K562 (cell line): ENCODE measurements around the gene KRTAP10-6. TPM values are rescaled to one million over a fixed set of nuclear protein-coding genes. Genes with fewer than 3 reads are reported as not detected.

Source experiments
- ATAC-seq: fragments of 200-7000 bp; cut with Tn5 transposase; 3 replicates; pipeline ENCODE4 v1.9.1; 2020; ENCODE audit warnings: moderate library complexity
- BruUV-seq: library from RNA; stranded (reverse); fragments of 400-500 nt; replicated peaks from 2 replicates; lab custom pipeline; 2021; lab: Mats Ljungman, UMichigan
- CTCF ChIA-PET: fragments of 300-600 bp; formaldehyde crosslinking; extraction: SDS; loops from one replicate; lab custom pipeline; 2021; ENCODE audit warnings: low intra/inter-chr PET ratio; lab: Yijun Ruan, JAX
- POLR2A ChIA-PET: fragments of 300-600, 350-650 bp; sonication (Branson Sonifier 250); formaldehyde crosslinking; extraction: SDS; loops from one replicate; lab custom pipeline; 2021; ENCODE audit warnings: antibody characterized with exemption, inconsistent platforms; lab: Yijun Ruan, JAX
- DNase-seq, 4 experiments: peaks; one replicate each; pipeline versions ENCODE4 v3.0.0 to v3.0.0-alpha.2; 2011 to 2018; ENCODE audit warnings: low spot score in 3 of 4, mixed read lengths in 3 of 4; ENCODE audit errors: extremely low read depth in 1 of 4
- FAIRE-seq: peaks from 2 replicates; lab custom pipeline; 2011; peaks lifted over from hg19 to GRCh38; lab: Jason Lieb, UNC
- H2AFZ ChIP-seq: 2 replicates; pipeline ENCODE4 v1.6.0; 2011; ENCODE audit warnings: low read depth, low read length, control low read depth, inconsistent platforms
- H3K27ac ChIP-seq: fragments of 200-600 bp; 3 replicates; pipeline ENCODE4 v1.8.0; 2011; ENCODE audit warnings: low read depth, mild to moderate bottlenecking, control low read depth, inconsistent platforms, low read length, moderate library complexity, mixed read lengths; ENCODE audit errors: extremely low read depth
- H3K27me3 ChIP-seq, 2 experiments: fragments of 300-600 bp in 1 of 2; 2 replicates in 1 of 2; 3 replicates in 1 of 2; pipeline versions ENCODE4 v1.6.0 to v1.8.0; 2011; ENCODE audit warnings: inconsistent platforms in 2 of 2, low read length in 2 of 2, mild to moderate bottlenecking in 1 of 2, mixed read lengths in 1 of 2, moderate library complexity in 1 of 2; ENCODE audit not compliant: control insufficient read depth in 2 of 2, insufficient read depth in 2 of 2
- H3K36me3 ChIP-seq: fragments of 300-600 bp; 3 replicates; pipeline ENCODE4 v1.8.0; 2011; ENCODE audit warnings: mild to moderate bottlenecking, low read length, inconsistent platforms; ENCODE audit not compliant: control insufficient read depth, insufficient read depth
- H3K4me1 ChIP-seq, 2 experiments: fragments of 200-600 bp in 1 of 2; replicated peaks in 1 of 2; 2 replicates in 1 of 2; 3 replicates in 1 of 2; pipeline versions ENCODE4 v1.5.1 to v1.8.0; 2011; ENCODE audit warnings: inconsistent platforms in 2 of 2, low read length in 2 of 2, mild to moderate bottlenecking in 1 of 2, mixed read lengths in 1 of 2, moderate library complexity in 1 of 2; ENCODE audit not compliant: control insufficient read depth in 2 of 2, insufficient read depth in 2 of 2
- H3K4me2 ChIP-seq: 2 replicates; pipeline ENCODE4 v1.6.1; 2011; ENCODE audit warnings: low read length, control low read depth, inconsistent platforms, mixed read lengths; ENCODE audit not compliant: insufficient read depth
- H3K4me3 ChIP-seq: fragments of 200-600 bp; sonication (generic), shearing (Covaris generic); 2 replicates; pipeline ENCODE4 v1.5.1; 2016; ENCODE audit warnings: control low read depth, inconsistent platforms
- H3K79me2 ChIP-seq: fragments of 200-600 bp; 3 replicates; pipeline ENCODE4 v1.8.0; 2011; ENCODE audit warnings: low read length, inconsistent platforms; ENCODE audit not compliant: control insufficient read depth, insufficient read depth
- H3K9ac ChIP-seq, 2 experiments: 2 replicates each; pipeline versions ENCODE4 v1.6.0 to v1.6.1; 2011; ENCODE audit warnings: low read depth in 2 of 2, low read length in 2 of 2, control low read depth in 1 of 2, inconsistent platforms in 1 of 2, mild to moderate bottlenecking in 1 of 2, mixed read lengths in 1 of 2; ENCODE audit not compliant: insufficient read depth in 1 of 2
- H3K9me1 ChIP-seq: one replicate; pipeline ENCODE4 v1.6.0; 2011; ENCODE audit warnings: inconsistent platforms, mild to moderate bottlenecking, low read length, moderate library complexity; ENCODE audit not compliant: control insufficient read depth, insufficient read depth
- H3K9me3 ChIP-seq: replicated peaks from 2 replicates; pipeline ENCODE4 v1.5.1; 2011; ENCODE audit warnings: low read depth, low read length, inconsistent platforms; ENCODE audit not compliant: control insufficient read depth, insufficient read depth
- H4K20me1 ChIP-seq: replicated peaks from 2 replicates; pipeline ENCODE4 v1.6.1; 2011; ENCODE audit warnings: low read length, inconsistent platforms, mixed read lengths; ENCODE audit not compliant: control insufficient read depth, insufficient read depth
- CLOCK ChIP-seq: fragments of 250-450 bp; sonication (Bioruptor Pico); IDR thresholded peaks from 2 replicates; pipeline ENCODE4 v1.4.0; 2020; ENCODE audit warnings: mild to moderate bottlenecking, moderate library complexity, borderline replicate concordance
- E2F1 ChIP-seq: sonication (generic); formaldehyde crosslinking; IDR thresholded peaks from 2 replicates; pipeline ENCODE4 v1.8.1; 2023; ENCODE audit warnings: mild to moderate bottlenecking, missing genetic modification reagents, moderate library complexity
- EHMT2 ChIP-seq: fragments of 450-650 bp; IDR thresholded peaks from 2 replicates; pipeline ENCODE4 v1.6.1; 2018; ENCODE audit warnings: antibody characterized with exemption
- ESRRB ChIP-seq: fragments of 250-450 bp; sonication (Bioruptor Pico); IDR thresholded peaks from 2 replicates; pipeline ENCODE4 v1.5.0; 2020; ENCODE audit warnings: mild to moderate bottlenecking, moderate library complexity, borderline replicate concordance
- FOXA1 ChIP-seq: fragments of 450-650 bp; IDR thresholded peaks from 2 replicates; pipeline ENCODE4 v1.6.1; 2016; ENCODE audit warnings: mild to moderate bottlenecking, borderline replicate concordance
- HLTF ChIP-seq: fragments of 450-650 bp; IDR thresholded peaks from 2 replicates; pipeline ENCODE4 v1.6.1; 2016
- L3MBTL2 ChIP-seq: fragments of 450-650 bp; IDR thresholded peaks from 2 replicates; pipeline ENCODE4 v1.6.1; 2016; ENCODE audit warnings: mild to moderate bottlenecking, moderate library complexity
- POLR2A ChIP-seq: fragments of 450-650 bp; conservative IDR thresholded peaks from 2 replicates; pipeline ENCODE4 v1.6.1; 2016
- TRIM24 ChIP-seq, 2 experiments: fragments of 450-650 bp; IDR thresholded peaks; 2 replicates each; pipeline ENCODE4 v1.6.1; 2016
- YBX1 ChIP-seq: fragments of 450-650 bp; IDR thresholded peaks from 2 replicates; pipeline ENCODE4 v1.7.1; 2016; ENCODE audit warnings: mild to moderate bottlenecking
- ZNF133 ChIP-seq: fragments of 250-450 bp; sonication (Bioruptor Pico); IDR thresholded peaks from 2 replicates; pipeline ENCODE4 v1.4.0; 2020; ENCODE audit warnings: mild to moderate bottlenecking
- ZNF316 ChIP-seq: fragments of 450-650 bp; IDR thresholded peaks from 2 replicates; pipeline ENCODE4 v1.6.1; 2016
- WGBS: fragments of 100-300 bp; shearing (Covaris generic); methylation state at CpG from one replicate; pipeline ENCODE4 v1.1.6; 2016; ENCODE audit warnings: low coverage, mixed read lengths; ENCODE audit not compliant: insufficient coverage; ENCODE audit errors: missing lambda C conversion rate; 5-methylcytosine and 5-hydroxymethylcytosine counted together
- in situ Hi-C: fragments of 300-500 bp; cut with MboI; formaldehyde crosslinking; loops from 4 replicates; pipeline ENCODE4 v1.15.0; 2018; ENCODE audit warnings: inconsistent platforms, mixed read lengths
- intact Hi-C: fragments of 100-400 bp; cut with micrococcal nuclease; formaldehyde crosslinking; loops from 2 replicates; pipeline ENCODE4 v1.14.2; 2022
- polyA plus RNA-seq, 8 experiments: library from polyadenylated mRNA; depleted of rRNA in 4 of 8; stranded (reverse) in 5 of 8; unstranded in 3 of 8; fragments of >200 nt; fragmentation: Nextera tagmentation in 2 of 8; fragmentation: Illumina TruSeq in 1 of 8; extraction: Ambion mirVana in 2 of 8; extraction: Trizol in 1 of 8; gene quantifications; 2 replicates each; pipeline versions ENCODE4 v1.2.1 to v1.2.3, GENCODE V29; 2011 to 2014; ENCODE audit warnings: inconsistent platforms in 1 of 8, missing spikeins in 1 of 8
- total RNA-seq, 7 experiments: library from RNA; depleted of rRNA in 6 of 7; stranded (reverse); fragments of >200 nt in 6 of 7; fragmentation: Illumina TruSeq in 2 of 7; extraction: Trizol in 2 of 7; gene quantifications; 2 replicates each; pipeline versions ENCODE4 v1.2.1 to v1.2.3, GENCODE V29; 2011 to 2021; ENCODE audit warnings: low replicate concordance in 1 of 7

Gene KRTAP10-6
- total and polyA plus RNA-seq, 9 of the 15 experiments (the other 6 are each of a cell fraction or from before 2014, with no cell fraction given): not detected

GRCh38 chr21:44617071-44617501, 24.8 kb upstream of the KRTAP10-6 start:
- BruUV-seq: no TSS peak
- no peak for FAIRE-seq

More at GRCh38 chr21:44617071-44617501, 24.8 kb upstream of the KRTAP10-6 start:
- in situ Hi-C loops: no loop called here
- H3K4me3 ChIP-seq: no peak overlapping the region
- H3K9me1 ChIP-seq: peaks cover 3% of the 10 kb centered on the region
- WGBS: 2% methylated on average over 8 of the region's 8 CpGs
- no peak for ATAC-seq
- H3K9ac ChIP-seq: no peak overlapping the region
- TF ChIP-seq CLOCK (CRISPR knock-in tag) (no peak), TRIM24 (IDR thresholded peaks at IDR 0.05) (no peak), ESRRB (CRISPR knock-in tag) (no peak), EHMT2 (no peak), FOXA1 (no peak), HLTF (no peak), ZNF133 (CRISPR knock-in tag) (no peak), POLR2A (no peak), L3MBTL2 (no peak), ZNF316 (no peak), E2F1 (CRISPR knock-in tag) (no peak), YBX1 (no peak)
- TF ChIP-seq, all 486 proteins: peak for 0
- CTCF ChIA-PET: no interaction called here
- H3K4me1 ChIP-seq: peaks cover 0 to 10% of the 10 kb centered on the region in 2 experiments; a peak in 2 of 5 replicates
- POLR2A ChIA-PET: no interaction called here
- no peaks in the 10 kb centered on the region for H3K36me3 ChIP-seq
- no peak overlapping the region for H2AFZ ChIP-seq
- H3K9me3 ChIP-seq: no peaks in the 10 kb centered on the region
- no peak overlapping the region for H3K4me2 ChIP-seq
- intact Hi-C loops: no loop called here
- H3K27ac ChIP-seq: no peak overlapping the region
- peaks cover 14 to 44% of the 10 kb centered on the region in 2 experiments; a peak in 4 of 5 replicates for H3K27me3 ChIP-seq
- DNase-seq: no peak
- no peaks in the 10 kb centered on the region for H3K79me2 ChIP-seq
- no peaks in the 10 kb centered on the region for H4K20me1 ChIP-seq
